Measurements from ENCODE around the gene SLC24A1. TPM values are rescaled to one million over a fixed set of nuclear protein-coding genes. Genes with fewer than 3 reads are reported as not detected.

Gene SLC24A1
- total RNA-seq, 1 experiment from 2014 or later, result 13.0 TPM

DNA sequence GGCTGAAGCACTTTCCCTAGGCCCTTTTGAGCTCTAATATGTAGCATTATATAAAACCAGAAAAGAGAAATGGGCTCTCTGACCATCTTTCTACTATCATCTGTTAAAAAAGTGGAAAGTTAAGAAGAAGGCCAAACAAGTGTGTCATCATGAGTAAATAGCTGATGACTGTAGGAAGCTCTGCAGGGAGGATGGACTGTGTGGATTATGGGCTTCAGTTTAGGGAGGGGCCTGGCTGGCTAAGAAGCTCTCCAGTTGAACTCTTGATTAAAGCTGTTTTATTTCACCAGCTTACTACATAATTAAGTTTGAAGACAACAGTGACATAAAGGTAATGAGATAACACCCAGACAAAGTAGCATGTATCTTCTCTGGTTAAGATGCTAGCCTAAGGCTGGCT is 41.5 kb upstream of the SLC24A1 start:
- DNase-seq (ENCODE audit: low read depth, low spot score) (peak; percentile 13), ATAC-seq (peak; percentile 72; the same call in 1 of the 2 replicates)
- TF ChIP-seq, protein P1, sequence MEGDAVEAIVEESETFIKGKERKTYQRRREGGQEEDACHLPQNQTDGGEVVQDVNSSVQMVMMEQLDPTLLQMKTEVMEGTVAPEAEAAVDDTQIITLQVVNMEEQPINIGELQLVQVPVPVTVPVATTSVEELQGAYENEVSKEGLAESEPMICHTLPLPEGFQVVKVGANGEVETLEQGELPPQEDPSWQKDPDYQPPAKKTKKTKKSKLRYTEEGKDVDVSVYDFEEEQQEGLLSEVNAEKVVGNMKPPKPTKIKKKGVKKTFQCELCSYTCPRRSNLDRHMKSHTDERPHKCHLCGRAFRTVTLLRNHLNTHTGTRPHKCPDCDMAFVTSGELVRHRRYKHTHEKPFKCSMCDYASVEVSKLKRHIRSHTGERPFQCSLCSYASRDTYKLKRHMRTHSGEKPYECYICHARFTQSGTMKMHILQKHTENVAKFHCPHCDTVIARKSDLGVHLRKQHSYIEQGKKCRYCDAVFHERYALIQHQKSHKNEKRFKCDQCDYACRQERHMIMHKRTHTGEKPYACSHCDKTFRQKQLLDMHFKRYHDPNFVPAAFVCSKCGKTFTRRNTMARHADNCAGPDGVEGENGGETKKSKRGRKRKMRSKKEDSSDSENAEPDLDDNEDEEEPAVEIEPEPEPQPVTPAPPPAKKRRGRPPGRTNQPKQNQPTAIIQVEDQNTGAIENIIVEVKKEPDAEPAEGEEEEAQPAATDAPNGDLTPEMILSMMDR (IDR thresholded peaks at IDR 0.05), result no peak
- TF ChIP-seq, protein P2, sequence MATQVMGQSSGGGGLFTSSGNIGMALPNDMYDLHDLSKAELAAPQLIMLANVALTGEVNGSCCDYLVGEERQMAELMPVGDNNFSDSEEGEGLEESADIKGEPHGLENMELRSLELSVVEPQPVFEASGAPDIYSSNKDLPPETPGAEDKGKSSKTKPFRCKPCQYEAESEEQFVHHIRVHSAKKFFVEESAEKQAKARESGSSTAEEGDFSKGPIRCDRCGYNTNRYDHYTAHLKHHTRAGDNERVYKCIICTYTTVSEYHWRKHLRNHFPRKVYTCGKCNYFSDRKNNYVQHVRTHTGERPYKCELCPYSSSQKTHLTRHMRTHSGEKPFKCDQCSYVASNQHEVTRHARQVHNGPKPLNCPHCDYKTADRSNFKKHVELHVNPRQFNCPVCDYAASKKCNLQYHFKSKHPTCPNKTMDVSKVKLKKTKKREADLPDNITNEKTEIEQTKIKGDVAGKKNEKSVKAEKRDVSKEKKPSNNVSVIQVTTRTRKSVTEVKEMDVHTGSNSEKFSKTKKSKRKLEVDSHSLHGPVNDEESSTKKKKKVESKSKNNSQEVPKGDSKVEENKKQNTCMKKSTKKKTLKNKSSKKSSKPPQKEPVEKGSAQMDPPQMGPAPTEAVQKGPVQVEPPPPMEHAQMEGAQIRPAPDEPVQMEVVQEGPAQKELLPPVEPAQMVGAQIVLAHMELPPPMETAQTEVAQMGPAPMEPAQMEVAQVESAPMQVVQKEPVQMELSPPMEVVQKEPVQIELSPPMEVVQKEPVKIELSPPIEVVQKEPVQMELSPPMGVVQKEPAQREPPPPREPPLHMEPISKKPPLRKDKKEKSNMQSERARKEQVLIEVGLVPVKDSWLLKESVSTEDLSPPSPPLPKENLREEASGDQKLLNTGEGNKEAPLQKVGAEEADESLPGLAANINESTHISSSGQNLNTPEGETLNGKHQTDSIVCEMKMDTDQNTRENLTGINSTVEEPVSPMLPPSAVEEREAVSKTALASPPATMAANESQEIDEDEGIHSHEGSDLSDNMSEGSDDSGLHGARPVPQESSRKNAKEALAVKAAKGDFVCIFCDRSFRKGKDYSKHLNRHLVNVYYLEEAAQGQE (IDR thresholded peaks at IDR 0.05; ENCODE audit: insufficient read depth in 1 of 2, low read depth in 2 of 2, low read length in 1 of 2), result no peak
- TF ChIP-seq SIN3A (IDR thresholded peaks at IDR 0.05; ENCODE audit: borderline replicate concordance, insufficient read depth, low read depth, low read length) (no peak), TCF7L2 (IDR thresholded peaks at IDR 0.05; ENCODE audit: low read depth, low read length) (no peak)
- ChIA-PET CTCF (no interaction called here), POLR2A (interaction anchor here (0.5 kb wide), 1 partner anchor 72 kb away, joined by 3 read pairs; no protein-coding TSS in a partner anchor)
- Histone ChIP-seq H3K4me3 (ENCODE audit: low read depth in 2 of 2, low read length in 2 of 2) (no peak overlapping the region), H3K9me3 (ENCODE audit: control insufficient read depth, insufficient read depth, low read depth, low read length) (no peaks in the 10 kb centered on the region), H3K4me1 (ENCODE audit: control insufficient read depth, insufficient read depth, low read length) (peaks cover 9% of the 10 kb centered on the region; the same call in 1 of the 2 replicates), H3K27ac (ENCODE audit: low read length) (no peak overlapping the region), H3K36me3 (ENCODE audit: control insufficient read depth, insufficient read depth, low read length) (peaks cover 11% of the 10 kb centered on the region), H3K27me3 (ENCODE audit: control insufficient read depth, insufficient read depth, low read length) (no peaks in the 10 kb centered on the region)
- intact Hi-C loops (cut with micrococcal nuclease; ENCODE audit: unreplicated experiment), result no loop called here
- no TSS peak for BruUV-seq (replicated peaks)
- in situ Hi-C loops (cut with HindIII; ENCODE audit: low pct_unique_long_range_greater_than_20kb, low sequenced_read_pairs), result no loop called here

DNA sequence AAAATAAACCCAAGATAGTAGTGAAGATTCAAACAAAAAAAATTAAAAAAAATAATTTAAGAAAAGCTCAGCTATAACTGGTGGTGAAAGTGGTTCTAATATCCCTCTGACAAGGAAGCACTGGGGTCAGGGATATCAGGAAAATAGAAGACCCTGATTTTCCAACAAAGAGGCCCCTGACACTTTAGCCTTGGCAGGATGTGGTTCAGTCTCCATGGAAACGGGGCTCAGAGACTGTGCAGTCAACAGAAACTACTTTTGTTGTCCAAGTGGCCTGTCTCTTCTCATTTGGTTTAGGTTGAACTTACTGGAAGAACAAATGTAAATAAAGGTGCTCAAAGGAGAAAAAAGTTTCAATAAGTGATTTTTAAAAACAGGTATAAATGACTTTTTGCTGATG is 38.0 kb upstream of the SLC24A1 start:
- Histone ChIP-seq H3K36me3 (ENCODE audit: control insufficient read depth, insufficient read depth, low read length) (peaks cover 13% of the 10 kb centered on the region), H3K4me1 (ENCODE audit: control insufficient read depth, insufficient read depth, low read length) (peaks cover 9% of the 10 kb centered on the region; the same call in 1 of the 2 replicates), H3K27me3 (ENCODE audit: control insufficient read depth, insufficient read depth, low read length) (no peaks in the 10 kb centered on the region), H3K4me3 (ENCODE audit: low read depth in 2 of 2, low read length in 2 of 2) (no peak overlapping the region), H3K9me3 (ENCODE audit: control insufficient read depth, insufficient read depth, low read depth, low read length) (no peaks in the 10 kb centered on the region), H3K27ac (ENCODE audit: low read length) (no peak overlapping the region)
- intact Hi-C loops (cut with micrococcal nuclease; ENCODE audit: unreplicated experiment), result no loop called here
- ATAC-seq (no peak), DNase-seq (ENCODE audit: low read depth, low spot score) (no peak)
- no TSS peak for BruUV-seq (replicated peaks)
- ChIA-PET POLR2A (no interaction called here), CTCF (no interaction called here)
- TF ChIP-seq TCF7L2 (IDR thresholded peaks at IDR 0.05; ENCODE audit: low read depth, low read length) (no peak), POLR2AphosphoS5 (IDR thresholded peaks at IDR 0.05; ENCODE audit: low read depth, low read length) (no peak), SIN3A (IDR thresholded peaks at IDR 0.05; ENCODE audit: borderline replicate concordance, insufficient read depth, low read depth, low read length) (no peak)
- TF ChIP-seq, protein P2 (IDR thresholded peaks at IDR 0.05; ENCODE audit: insufficient read depth in 1 of 2, low read depth in 2 of 2, low read length in 1 of 2), result no peak
- TF ChIP-seq, protein P1 (IDR thresholded peaks at IDR 0.05), result no peak
- in situ Hi-C loops (cut with HindIII; ENCODE audit: low pct_unique_long_range_greater_than_20kb, low sequenced_read_pairs), result no loop called here

Measured in Panc1 (cell line).